ENCODE measurements around the gene API5.
A peak's percentile ranks its signal among the peaks of the same experiment; 100 is the strongest.

API5 gene

GRCh38 chr11:43278193-43278956, 33.4 kb upstream of the API5 start:
- peak; percentile 9 for DNase-seq

GRCh38 chr11:43282607-43283440, 29.0 kb upstream of the API5 start:
- Histone ChIP-seq H3K27ac (no peak overlapping the region), H3K27me3 (replicated peaks) (no peaks in the 10 kb centered on the region), H3K4me3 (ENCODE audit: low read depth, low read length) (no peak overlapping the region), H3K36me3 (replicated peaks) (no peaks in the 10 kb centered on the region)
- in situ Hi-C loops (cut with HindIII; ENCODE audit: low pct_ligation_motif_present, low sequenced_read_pairs), result no loop called here
- peak; percentile 92 for TF ChIP-seq CTCF (IDR thresholded peaks at IDR 0.05; ENCODE audit: low read depth, low read length, missing control alignments)
- peak; percentile 20 for DNase-seq

More at GRCh38 chr11:43278193-43278956, 33.4 kb upstream of the API5 start:
- Histone ChIP-seq H3K36me3 (replicated peaks) (no peaks in the 10 kb centered on the region), H3K4me3 (ENCODE audit: low read depth, low read length) (no peak overlapping the region), H3K27ac (no peak overlapping the region), H3K27me3 (replicated peaks) (no peaks in the 10 kb centered on the region)
- in situ Hi-C loops (cut with HindIII; ENCODE audit: low pct_ligation_motif_present, low sequenced_read_pairs), result no loop called here
- TF ChIP-seq CTCF (IDR thresholded peaks at IDR 0.05; ENCODE audit: low read depth, low read length, missing control alignments), result peak; percentile 44

- DNase-seq, result no peak
- H3K27me3 ChIP-seq (replicated peaks), result no peaks in the 10 kb centered on the region
- H3K36me3 ChIP-seq (replicated peaks), result no peaks in the 10 kb centered on the region
- H3K27ac ChIP-seq, result no peak overlapping the region
- H3K4me3 ChIP-seq (ENCODE audit: low read depth, low read length), result no peak overlapping the region
- no peak for TF ChIP-seq CTCF (IDR thresholded peaks at IDR 0.05; ENCODE audit: low read depth, low read length, missing control alignments)
- in situ Hi-C loops (cut with HindIII; ENCODE audit: low pct_ligation_motif_present, low sequenced_read_pairs), result no loop called here
Measured at GRCh38 chr11:43285826-43286225, 26.0 kb upstream of the API5 start.

- Histone ChIP-seq H3K27ac (no peak overlapping the region), H3K36me3 (replicated peaks) (no peaks in the 10 kb centered on the region), H3K27me3 (replicated peaks) (no peaks in the 10 kb centered on the region), H3K4me3 (ENCODE audit: low read depth, low read length) (no peak overlapping the region)
- in situ Hi-C loops (cut with HindIII; ENCODE audit: low pct_ligation_motif_present, low sequenced_read_pairs), result no loop called here
- no peak for TF ChIP-seq CTCF (IDR thresholded peaks at IDR 0.05; ENCODE audit: low read depth, low read length, missing control alignments)
- no peak for DNase-seq
Measured at GRCh38 chr11:43289368-43289767, 22.4 kb upstream of the API5 start.

- no peak for DNase-seq
Measured at GRCh38 chr11:43298397-43298796, 13.4 kb upstream of the API5 start.

More at GRCh38 chr11:43298397-43298796, 13.4 kb upstream of the API5 start:
- Histone ChIP-seq H3K27me3 (replicated peaks) (no peaks in the 10 kb centered on the region), H3K36me3 (replicated peaks) (no peaks in the 10 kb centered on the region), H3K4me3 (ENCODE audit: low read depth, low read length) (no peak overlapping the region), H3K27ac (no peak overlapping the region)
- no peak for TF ChIP-seq CTCF (IDR thresholded peaks at IDR 0.05; ENCODE audit: low read depth, low read length, missing control alignments)
- in situ Hi-C loops (cut with HindIII; ENCODE audit: low pct_ligation_motif_present, low sequenced_read_pairs), result no loop called here
